GM12878 (cell line): ENCODE measurements around the gene SPOCK1. TPM values are rescaled to one million over a fixed set of nuclear protein-coding genes. Genes with fewer than 3 reads are reported as not detected.

ENCODE experiments used
- ATAC-seq: fragments of 200-7000 bp; cut with Tn5 transposase; 3 replicates; pipeline ENCODE4 v1.9.1; 2020; ENCODE audit warnings: mild to moderate bottlenecking, moderate library complexity
- BruUV-seq: library from RNA; stranded (reverse); fragments of 400-500 nt; replicated peaks from 2 replicates; lab custom pipeline; 2021; lab: Mats Ljungman, UMichigan
- CTCF ChIA-PET: fragments of 300-600 bp; sonication (Branson Sonifier 250); formaldehyde crosslinking; extraction: SDS; loops from one replicate; lab custom pipeline; 2021; ENCODE audit warnings: inconsistent platforms; lab: Yijun Ruan, JAX
- POLR2A ChIA-PET: fragments of 350-600 bp; formaldehyde crosslinking; extraction: SDS; loops from one replicate; lab custom pipeline; 2021; ENCODE audit warnings: inconsistent platforms; lab: Charles Lee
- RAD21 ChIA-PET: fragments of 300-600 bp; sonication (Branson Sonifier 250); formaldehyde crosslinking; loops from one replicate; lab custom pipeline; 2023; ENCODE audit warnings: antibody characterized with exemption; ENCODE audit not compliant: unreplicated experiment; lab: Charles Lee
- SMC1A ChIA-PET: fragments of 300-600 bp; sonication (Branson Sonifier 250); formaldehyde crosslinking; loops from one replicate; lab custom pipeline; 2023; ENCODE audit not compliant: unreplicated experiment, uncharacterized antibody; lab: Charles Lee
- DNase-seq: peaks from one replicate; pipeline ENCODE4 v3.0.0-alpha.2; 2011; ENCODE audit warnings: low read depth, low spot score
- FAIRE-seq: peaks from 3 replicates; lab custom pipeline; 2011; peaks lifted over from hg19 to GRCh38; lab: Jason Lieb, UNC
- H2AFZ ChIP-seq: 2 replicates; pipeline ENCODE4 v1.6.0; 2011; ENCODE audit warnings: low read depth, low read length, control low read depth; ENCODE audit not compliant: control insufficient read depth
- H3K27ac ChIP-seq: 2 replicates; pipeline ENCODE4 v1.5.1; 2011; ENCODE audit warnings: control low read depth; ENCODE audit not compliant: control insufficient read depth, insufficient read depth
- H3K27me3 ChIP-seq, 2 experiments: replicated peaks in 1 of 2; 2 replicates each; pipeline versions ENCODE4 v1.6.0 to v1.6.1; 2011; ENCODE audit warnings: low read length in 1 of 2; ENCODE audit not compliant: control insufficient read depth in 2 of 2, insufficient read depth in 2 of 2
- H3K36me3 ChIP-seq, 2 experiments: 2 replicates each; pipeline ENCODE4 v1.5.1; 2011; ENCODE audit warnings: low read length in 1 of 2; ENCODE audit not compliant: control insufficient read depth in 2 of 2, insufficient read depth in 2 of 2
- H3K4me1 ChIP-seq: 2 replicates; pipeline ENCODE4 v1.6.1; 2011; ENCODE audit warnings: mild to moderate bottlenecking, low read length, moderate library complexity, mixed read lengths; ENCODE audit not compliant: control insufficient read depth, insufficient read depth
- H3K4me2 ChIP-seq: 2 replicates; pipeline ENCODE4 v1.6.0; 2011; ENCODE audit warnings: control low read depth; ENCODE audit not compliant: control insufficient read depth, insufficient read depth
- H3K4me3 ChIP-seq: fragments of 200-600 bp; sonication (generic); 2 replicates; pipeline ENCODE4 v1.5.1; 2016
- H3K79me2 ChIP-seq: 2 replicates; pipeline ENCODE4 v1.6.0; 2011; ENCODE audit warnings: low read length; ENCODE audit not compliant: control insufficient read depth, insufficient read depth
- H3K9ac ChIP-seq: 2 replicates; pipeline ENCODE4 v1.8.0; 2011; ENCODE audit warnings: low read length, control low read depth, mixed read lengths; ENCODE audit not compliant: control insufficient read depth, insufficient read depth
- H3K9me3 ChIP-seq: replicated peaks from 3 replicates; pipeline ENCODE4 v1.5.1; 2011; ENCODE audit warnings: mild to moderate bottlenecking, low read length; ENCODE audit not compliant: control insufficient read depth, insufficient read depth
- H4K20me1 ChIP-seq: 2 replicates; pipeline ENCODE4 v1.6.0; 2011; ENCODE audit not compliant: control insufficient read depth, insufficient read depth
- ATF2 ChIP-seq: IDR thresholded peaks from 2 replicates; pipeline ENCODE4 v1.6.1; 2012; ENCODE audit warnings: low read length, inconsistent platforms
- BCL11A ChIP-seq: IDR thresholded peaks from 2 replicates; pipeline ENCODE4 v1.6.1; 2011; ENCODE audit warnings: low read depth, low read length
- BRCA1 ChIP-seq: IDR thresholded peaks from 2 replicates; pipeline ENCODE4 v1.6.1; 2011; ENCODE audit warnings: low read depth, low read length, improper control_type of control experiment
- ELK1 ChIP-seq: IDR thresholded peaks from 2 replicates; pipeline ENCODE4 v1.6.1; 2012; ENCODE audit warnings: low read depth, low read length, improper control_type of control experiment
- ETV6 ChIP-seq, 2 experiments: fragments of 450-650 bp in 1 of 2; IDR thresholded peaks in 1 of 2; conservative IDR thresholded peaks in 1 of 2; 2 replicates each; pipeline ENCODE4 v1.6.1; 2014; ENCODE audit warnings: antibody characterized with exemption in 1 of 2, borderline replicate concordance in 1 of 2, low read depth in 1 of 2, mild to moderate bottlenecking in 1 of 2, moderate library complexity in 1 of 2
- FOS ChIP-seq: IDR thresholded peaks from 3 replicates; pipeline ENCODE4 v1.6.1; 2011; ENCODE audit warnings: borderline replicate concordance; ENCODE audit not compliant: insufficient read length; ENCODE audit errors: extremely low read depth
- FOXM1 ChIP-seq: IDR thresholded peaks from 2 replicates; pipeline ENCODE4 v1.6.1; 2012; ENCODE audit warnings: low read depth, mild to moderate bottlenecking, inconsistent platforms, low read length, moderate library complexity
- HSF1 ChIP-seq: fragments of 150-350 bp; IDR thresholded peaks from 2 replicates; pipeline ENCODE4 v1.6.1; 2014; ENCODE audit warnings: mild to moderate bottlenecking, low read depth, low read length
- MYC ChIP-seq: IDR thresholded peaks from 2 replicates; pipeline ENCODE4 v1.6.1; 2011; ENCODE audit warnings: mild to moderate bottlenecking, low read length, moderate library complexity, inconsistent platforms; ENCODE audit not compliant: insufficient read depth, insufficient replicate concordance, insufficient read length, severe bottlenecking
- NR2C1 ChIP-seq: fragments of 450-650 bp; IDR thresholded peaks from 2 replicates; pipeline ENCODE4 v1.6.1; 2017; ENCODE audit warnings: antibody characterized with exemption, mild to moderate bottlenecking, moderate library complexity
- RAD51 ChIP-seq: fragments of 450-650 bp; IDR thresholded peaks from 2 replicates; pipeline ENCODE4 v1.6.1; 2016; ENCODE audit warnings: moderate library complexity, mild to moderate bottlenecking, inconsistent platforms
- REST ChIP-seq: IDR thresholded peaks from 2 replicates; pipeline ENCODE4 v1.6.1; 2012; ENCODE audit warnings: mild to moderate bottlenecking, low read depth, low read length
- USF1 ChIP-seq: IDR thresholded peaks from 2 replicates; pipeline ENCODE4 v1.6.1; 2011; ENCODE audit warnings: borderline replicate concordance, low read depth, mild to moderate bottlenecking, moderate library complexity, mixed read lengths, low read length; ENCODE audit not compliant: insufficient read depth; ENCODE audit errors: extremely low read length
- YBX1 ChIP-seq: fragments of 450-650 bp; IDR thresholded peaks from 2 replicates; pipeline ENCODE4 v1.6.1; 2016; ENCODE audit warnings: antibody characterized with exemption
- ZBED1 ChIP-seq: IDR thresholded peaks from 2 replicates; pipeline ENCODE4 v1.6.1; 2016; ENCODE audit warnings: borderline replicate concordance
- ZNF24 ChIP-seq: fragments of 450-650 bp; IDR thresholded peaks from 2 replicates; pipeline ENCODE4 v1.6.1; 2017; ENCODE audit warnings: antibody characterized with exemption, mild to moderate bottlenecking
- ZNF622 ChIP-seq: fragments of 450-650 bp; IDR thresholded peaks from 2 replicates; pipeline ENCODE4 v1.6.1; 2017; ENCODE audit warnings: mild to moderate bottlenecking, inconsistent platforms
- WGBS: methylation state at CpG from one replicate; pipeline ENCODE4 v1.1.6; 2016; ENCODE audit warnings: low lambda C conversion rate; ENCODE audit not compliant: insufficient replicate concordance, insufficient coverage; ENCODE audit errors: missing lambda C conversion rate; 5-methylcytosine and 5-hydroxymethylcytosine counted together
- in situ Hi-C: fragments of 300-500 bp; cut with MboI; formaldehyde crosslinking; loops from 9 replicates; pipeline ENCODE4 v1.14.3; 2018; ENCODE audit warnings: mixed read lengths
- intact Hi-C: fragments of 100-400 bp; cut with micrococcal nuclease; formaldehyde crosslinking; loops from one replicate; pipeline ENCODE4 v1.14.2; 2022; ENCODE audit not compliant: unreplicated experiment
- polyA plus RNA-seq, 11 experiments: library from polyadenylated mRNA; depleted of rRNA in 4 of 11; unstranded in 6 of 11; stranded (reverse) in 5 of 11; fragments of >200 nt; fragmentation: Nextera tagmentation in 4 of 11; fragmentation: Illumina TruSeq in 1 of 11; extraction: Ambion mirVana in 4 of 11; extraction: Trizol in 1 of 11; gene quantifications; 1 replicate in 1 of 11; 2 replicates in 10 of 11; pipeline versions ENCODE4 v1.2.1 to v1.2.3, GENCODE V29; 2011 to 2016; ENCODE audit warnings: inconsistent platforms in 2 of 11, missing spikeins in 2 of 11, low read depth in 1 of 11
- total RNA-seq, 4 experiments: library from RNA; depleted of rRNA in 3 of 4; stranded (reverse); fragments of >200 nt in 3 of 4; fragmentation: Illumina TruSeq in 1 of 4; extraction: Trizol in 1 of 4; gene quantifications; 2 replicates each; pipeline versions ENCODE4 v1.2.1 to v1.2.3, GENCODE V29; 2013 to 2021

The SPOCK1 gene
- total and polyA plus RNA-seq, 10 of the 15 experiments (the other 5 are each of a cell fraction or from before 2014, with no cell fraction given), result 0.06 to 0.68 (median 0.25) TPM; not detected in 3

- no peaks in the 10 kb centered on the region for H4K20me1 ChIP-seq
- SMC1A ChIA-PET, result no interaction called here
- no peaks in the 10 kb centered on the region for H3K36me3 ChIP-seq
- FAIRE-seq, result no peak
- BruUV-seq, result no TSS peak
- no peaks in the 10 kb centered on the region for H3K79me2 ChIP-seq
- no peak overlapping the region for H3K4me3 ChIP-seq
- no peak for ATAC-seq
- no peak for DNase-seq
- in situ Hi-C loops (no loop called here), intact Hi-C loops (no loop called here)
- no peak overlapping the region for H3K4me2 ChIP-seq
- no peak overlapping the region for H3K9ac ChIP-seq
- no peaks in the 10 kb centered on the region for H3K9me3 ChIP-seq
- 0% methylated on average over 1 of the region's 1 CpG for WGBS
- no peak overlapping the region for H3K27ac ChIP-seq
- no peaks in the 10 kb centered on the region; a peak in 1 of 4 replicates for H3K27me3 ChIP-seq
- CTCF ChIA-PET, result no interaction called here
- H2AFZ ChIP-seq, result no peak overlapping the region
- H3K4me1 ChIP-seq, result no peaks in the 10 kb centered on the region
- RAD21 ChIA-PET, result no interaction called here
- POLR2A ChIA-PET, result no interaction called here
- no peak for TF ChIP-seq FOS
- TF ChIP-seq BCL11A, result no peak
- no peak for TF ChIP-seq ETV6 (conservative IDR thresholded peaks at IDR 0.05 in 1 of 2, IDR thresholded peaks at IDR 0.05 in 1 of 2; ENCODE audit: borderline replicate concordance in 1 of 2, low read depth in 1 of 2)
- no peak for TF ChIP-seq USF1
- no peak for TF ChIP-seq REST
- TF ChIP-seq YBX1, result no peak
- no peak for TF ChIP-seq ELK1
- TF ChIP-seq ATF2, result no peak
- TF ChIP-seq RAD51, result no peak
- TF ChIP-seq NR2C1, result no peak
- TF ChIP-seq HSF1, result no peak
- no peak for TF ChIP-seq MYC
- TF ChIP-seq FOXM1, result no peak
- no peak for TF ChIP-seq ZNF24
- TF ChIP-seq ZBED1, result no peak
- TF ChIP-seq ZNF622, result no peak
- TF ChIP-seq BRCA1, result no peak
Measured at GRCh38 chr5:137098238-137098637, 400.9 kb downstream of the SPOCK1 start.
